ENCODE results near the gene PDZK1IP1.

DNA sequence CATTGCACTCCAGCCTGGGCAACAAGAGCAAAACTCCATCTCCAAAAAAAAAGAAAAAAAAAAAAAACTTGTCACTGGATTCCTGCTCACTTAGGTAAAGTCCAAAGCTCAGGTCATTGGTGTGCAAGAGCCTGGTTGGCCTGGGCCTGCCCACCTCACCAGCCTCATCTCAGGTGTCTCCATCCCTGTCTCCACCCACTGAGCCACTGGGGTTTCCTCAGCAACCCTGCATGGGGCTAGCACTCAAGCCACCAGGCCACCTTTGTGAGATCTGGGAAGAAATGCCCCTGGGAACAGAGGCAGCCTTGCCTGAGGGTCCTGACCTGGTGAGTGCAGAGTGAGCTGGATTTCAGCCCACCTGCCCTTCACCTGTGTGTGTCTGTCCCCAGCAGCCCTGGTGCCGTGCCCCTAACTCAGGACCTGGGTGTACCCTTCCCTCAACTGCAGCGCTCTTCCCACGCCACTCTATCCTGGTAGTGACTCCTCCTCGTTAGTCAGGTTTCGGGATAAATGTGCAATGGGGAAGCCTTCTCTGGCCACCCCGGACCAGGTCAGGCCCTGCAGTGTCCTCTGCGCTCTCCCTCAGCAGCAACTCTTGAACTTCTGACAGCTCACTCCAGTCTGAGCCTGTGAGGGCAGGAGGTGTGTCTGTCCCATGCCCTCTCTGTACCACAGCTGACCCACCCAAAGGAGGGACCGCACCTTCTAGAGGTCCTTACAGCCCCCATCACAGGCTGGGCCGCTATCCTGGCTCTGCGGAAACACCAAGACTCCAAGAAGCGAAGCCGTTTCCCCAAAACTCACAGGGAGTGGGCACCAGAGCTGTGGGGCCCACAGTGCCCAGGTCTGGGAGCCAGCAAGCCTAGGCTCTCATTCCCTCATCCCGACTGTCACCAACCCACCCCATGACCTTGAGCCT, 3.3 kb downstream of the PDZK1IP1 start:
- TF ChIP-seq, protein P1, sequence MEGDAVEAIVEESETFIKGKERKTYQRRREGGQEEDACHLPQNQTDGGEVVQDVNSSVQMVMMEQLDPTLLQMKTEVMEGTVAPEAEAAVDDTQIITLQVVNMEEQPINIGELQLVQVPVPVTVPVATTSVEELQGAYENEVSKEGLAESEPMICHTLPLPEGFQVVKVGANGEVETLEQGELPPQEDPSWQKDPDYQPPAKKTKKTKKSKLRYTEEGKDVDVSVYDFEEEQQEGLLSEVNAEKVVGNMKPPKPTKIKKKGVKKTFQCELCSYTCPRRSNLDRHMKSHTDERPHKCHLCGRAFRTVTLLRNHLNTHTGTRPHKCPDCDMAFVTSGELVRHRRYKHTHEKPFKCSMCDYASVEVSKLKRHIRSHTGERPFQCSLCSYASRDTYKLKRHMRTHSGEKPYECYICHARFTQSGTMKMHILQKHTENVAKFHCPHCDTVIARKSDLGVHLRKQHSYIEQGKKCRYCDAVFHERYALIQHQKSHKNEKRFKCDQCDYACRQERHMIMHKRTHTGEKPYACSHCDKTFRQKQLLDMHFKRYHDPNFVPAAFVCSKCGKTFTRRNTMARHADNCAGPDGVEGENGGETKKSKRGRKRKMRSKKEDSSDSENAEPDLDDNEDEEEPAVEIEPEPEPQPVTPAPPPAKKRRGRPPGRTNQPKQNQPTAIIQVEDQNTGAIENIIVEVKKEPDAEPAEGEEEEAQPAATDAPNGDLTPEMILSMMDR (IDR thresholded peaks at IDR 0.05) = no peak
- TF ChIP-seq POLR2A (IDR thresholded peaks at IDR 0.05) (no peak), POLR2AphosphoS5 (IDR thresholded peaks at IDR 0.05) (no peak)
